Sigmoid colon (tissue), 7 donors: ENCODE results near the gene EHBP1. TPM values are rescaled to one million over a fixed set of nuclear protein-coding genes. Genes with fewer than 3 reads are reported as not detected.

Experiments used
- DNase-seq: peaks from one replicate; pipeline ENCODE4 v3.0.0-alpha.2; 2019
- H3K27ac ChIP-seq, 4 donors: fragments of 200-600 bp; sonication (generic); one replicate each; pipeline ENCODE4 v1.5.1; 2016 to 2019; ENCODE audit warnings: mild to moderate bottlenecking in 1 of 4
- H3K27me3 ChIP-seq, 3 donors: fragments of 200-600 bp; sonication (generic); one replicate each; pipeline ENCODE4 v1.5.1; 2019; ENCODE audit warnings: mild to moderate bottlenecking in 1 of 3
- H3K36me3 ChIP-seq, 4 donors: fragments of 200-600 bp; sonication (generic); one replicate each; pipeline ENCODE4 v1.5.1; 2016 to 2019
- H3K4me1 ChIP-seq, 4 donors: fragments of 200-600 bp; sonication (generic); one replicate each; pipeline ENCODE4 v1.5.1; 2017 to 2019
- H3K4me3 ChIP-seq, 4 donors: fragments of 200-600 bp; sonication (generic); one replicate each; pipeline ENCODE4 v1.5.1; 2017 to 2019; ENCODE audit warnings: mild to moderate bottlenecking in 2 of 4, moderate library complexity in 1 of 4
- H3K9me3 ChIP-seq, 4 donors: fragments of 200-600 bp in 3 of 4; sonication (generic) in 3 of 4; one replicate each; pipeline versions ENCODE4 v1.5.1 to v1.6.1; 2013 to 2019
- CTCF ChIP-seq, 4 experiments: fragments of 450-650 bp in 3 of 4; fragments of 200-600 bp in 1 of 4; IDR thresholded peaks; one replicate each; pipeline ENCODE4 v1.5.1; 2016 to 2019; ENCODE audit warnings: antibody characterized with exemption in 4 of 4, mild to moderate bottlenecking in 3 of 4, moderate library complexity in 2 of 4
- EP300 ChIP-seq, 4 donors: sonication (generic); formaldehyde crosslinking; IDR thresholded peaks; one replicate each; pipeline ENCODE4 v1.6.1; 2017; ENCODE audit warnings: antibody characterized with exemption in 4 of 4
- POLR2A ChIP-seq, 2 donors: fragments of 450-650 bp; IDR thresholded peaks; one replicate each; pipeline ENCODE4 v1.6.1; 2016; ENCODE audit warnings: antibody characterized with exemption in 2 of 2, mild to moderate bottlenecking in 2 of 2, moderate library complexity in 2 of 2
- POLR2AphosphoS5 ChIP-seq, 4 donors: sonication (generic); formaldehyde crosslinking; IDR thresholded peaks; one replicate each; pipeline ENCODE4 v1.6.1; 2017; ENCODE audit warnings: antibody characterized with exemption in 4 of 4
- WGBS, 2 donors: extraction: QIAGEN DNeasy Blood & Tissue Kit; methylation state at CpG; one replicate each; pipeline ENCODE4 v1.1.7; 2013; 5-methylcytosine and 5-hydroxymethylcytosine counted together
- intact Hi-C: fragments of 100-400 bp; cut with DNase I; formaldehyde crosslinking; loops from one replicate; pipeline ENCODE4 v1.15.1; 2023
- polyA plus RNA-seq, 3 donors: library from polyadenylated mRNA; stranded (reverse); fragments of 200-250 nt; gene quantifications; one replicate each; pipeline ENCODE4 v1.2.3, GENCODE V29; 2013
- total RNA-seq, 4 donors: library from RNA; depleted of rRNA; stranded (reverse); fragments of >200 nt; gene quantifications; one replicate each; pipeline ENCODE4 v1.1.0, GENCODE V29; 2016
- donor health status: healthy with polysubstance abuse.
- donor health status: Bipolar disorder and iron deficiency.
- donor health status: healthy.

The EHBP1 gene
- total and polyA plus RNA-seq, 7 donors, result 12.7 to 161 (median 121) TPM

- Histone ChIP-seq H3K27me3 (no peaks in the 10 kb centered on the region), H3K27ac (no peak overlapping the region), H3K9me3 (no peaks in the 10 kb centered on the region), H3K36me3 (no peaks in the 10 kb centered on the region), H3K4me1 (peaks cover 0 to 51% (median 25%) of the 10 kb centered on the region in 4 donors), H3K4me3 (no peak overlapping the region)
- intact Hi-C loops, result no loop called here
- no peak for TF ChIP-seq POLR2A (IDR thresholded peaks at IDR 0.05)
- TF ChIP-seq EP300 (IDR thresholded peaks at IDR 0.05), result no peak
- TF ChIP-seq POLR2AphosphoS5 (IDR thresholded peaks at IDR 0.05), result no peak
- TF ChIP-seq CTCF (IDR thresholded peaks at IDR 0.05), result no peak
- no peak for DNase-seq
Observed at GRCh38 chr2:62814123-62814522, 108.6 kb downstream of the EHBP1 start.

GRCh38 chr2:62817348-62817747 lies 111.8 kb downstream of the EHBP1 start:
- Histone ChIP-seq H3K36me3 (no peaks in the 10 kb centered on the region), H3K27me3 (no peaks in the 10 kb centered on the region), H3K27ac (no peak overlapping the region), H3K4me1 (peaks cover 0 to 43% (median 28%) of the 10 kb centered on the region in 4 donors), H3K4me3 (no peak overlapping the region), H3K9me3 (no peaks in the 10 kb centered on the region)
- no peak for DNase-seq
- TF ChIP-seq EP300 (IDR thresholded peaks at IDR 0.05) (no peak), CTCF (IDR thresholded peaks at IDR 0.05) (no peak), POLR2AphosphoS5 (IDR thresholded peaks at IDR 0.05) (no peak), POLR2A (IDR thresholded peaks at IDR 0.05) (no peak)
- intact Hi-C loops, result no loop called here
- WGBS, 2 donors, result 91 to 95% methylated on average over 1 of the region's 1 CpG

- Histone ChIP-seq H3K36me3 (no peaks in the 10 kb centered on the region), H3K27ac (no peak overlapping the region), H3K4me3 (no peak overlapping the region), H3K9me3 (no peaks in the 10 kb centered on the region), H3K27me3 (no peaks in the 10 kb centered on the region), H3K4me1 (peaks cover 0 to 45% (median 31%) of the 10 kb centered on the region in 4 donors)
- 92 to 94% methylated on average over 2 of the region's 2 CpGs for WGBS, 2 donors
- intact Hi-C loops, result no loop called here
- DNase-seq, result no peak
- TF ChIP-seq POLR2A (IDR thresholded peaks at IDR 0.05), result no peak
- no peak for TF ChIP-seq POLR2AphosphoS5 (IDR thresholded peaks at IDR 0.05)
- TF ChIP-seq EP300 (IDR thresholded peaks at IDR 0.05), result no peak
- no peak for TF ChIP-seq CTCF (IDR thresholded peaks at IDR 0.05)
Observed at GRCh38 chr2:62817995-62818713, 112.6 kb downstream of the EHBP1 start.

GRCh38 chr2:62822549-62822948 lies 117.0 kb downstream of the EHBP1 start:
- 74 to 91% methylated on average over 3 of the region's 3 CpGs for WGBS, 2 donors
- Histone ChIP-seq H3K4me1 (peaks cover 0 to 54% (median 39%) of the 10 kb centered on the region in 4 donors), H3K27ac (no peak overlapping the region), H3K4me3 (no peak overlapping the region), H3K9me3 (no peaks in the 10 kb centered on the region), H3K27me3 (no peaks in the 10 kb centered on the region), H3K36me3 (peaks cover 0 to 17% (median 4%) of the 10 kb centered on the region in 4 donors)
- intact Hi-C loops, result no loop called here
- no peak for TF ChIP-seq EP300 (IDR thresholded peaks at IDR 0.05)
- TF ChIP-seq CTCF (IDR thresholded peaks at IDR 0.05), result no peak
- TF ChIP-seq POLR2AphosphoS5 (IDR thresholded peaks at IDR 0.05), result no peak
- no peak for TF ChIP-seq POLR2A (IDR thresholded peaks at IDR 0.05)
- no peak for DNase-seq
